Spleen (tissue), 7 donors: ENCODE data around the gene ENPP1.

ENCODE experiments used
- POLR2A ChIP-seq, 3 donors: fragments of 450-650 bp; IDR thresholded peaks; one replicate each; pipeline ENCODE4 v1.5.1; 2017; ENCODE audit warnings: antibody characterized with exemption in 3 of 3, mild to moderate bottlenecking in 1 of 3
- TF ChIP-seq, protein P1 (sequence below), 11 experiments: fragments of 200-600 bp in 7 of 11; fragments of 450-650 bp in 4 of 11; sonication (generic) in 4 of 11; IDR thresholded peaks in 8 of 11; conservative IDR thresholded peaks in 3 of 11; 1 replicate in 7 of 11; 2 replicates in 4 of 11; pipeline versions ENCODE4 v1.4.0 to v1.8.0; 2016 to 2021; ENCODE audit warnings: antibody characterized with exemption in 11 of 11, inconsistent platforms in 4 of 11, mild to moderate bottlenecking in 1 of 11
- donor health status: DM: no; HTN: no; CAD: no; lungs with moderate emphysema.
- donor health status: DM: no; HTN: no; CAD: no.
- donor health status: DM: no; HTN: no; CAD: no.

DNA sequence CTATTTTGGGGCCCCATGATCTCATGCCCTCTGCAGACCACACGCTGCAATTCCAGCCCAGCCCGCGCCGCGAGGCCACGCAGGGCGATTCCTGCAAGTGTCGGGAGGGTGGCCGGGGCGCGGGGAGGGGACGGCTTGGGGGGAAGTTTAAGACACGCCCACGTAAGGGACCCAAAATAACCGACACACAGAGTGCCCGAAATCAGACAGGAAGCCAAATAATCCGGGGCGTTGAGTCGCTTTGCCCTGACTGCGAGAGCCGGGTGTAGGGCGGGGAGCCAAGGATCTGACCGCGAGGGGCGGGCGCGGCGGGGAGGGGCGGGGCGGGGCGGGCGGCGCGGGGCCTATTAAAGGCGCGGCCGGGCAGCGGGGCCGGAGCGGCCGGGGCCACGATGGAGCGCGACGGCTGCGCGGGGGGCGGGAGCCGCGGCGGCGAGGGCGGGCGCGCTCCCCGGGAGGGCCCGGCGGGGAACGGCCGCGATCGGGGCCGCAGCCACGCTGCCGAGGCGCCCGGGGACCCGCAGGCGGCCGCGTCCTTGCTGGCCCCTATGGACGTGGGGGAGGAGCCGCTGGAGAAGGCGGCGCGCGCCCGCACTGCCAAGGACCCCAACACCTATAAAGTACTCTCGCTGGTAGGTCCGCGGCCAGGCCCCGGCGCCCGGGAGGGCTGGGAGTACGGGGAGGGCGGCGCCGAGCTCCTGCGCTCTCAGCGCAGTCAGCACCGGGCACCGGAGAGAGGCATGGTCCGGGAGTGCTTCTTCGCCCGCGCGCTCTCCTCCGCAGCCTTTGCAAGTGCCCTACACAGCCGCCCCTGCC, at the start of gene ENPP1:
- TF ChIP-seq, protein P1, sequence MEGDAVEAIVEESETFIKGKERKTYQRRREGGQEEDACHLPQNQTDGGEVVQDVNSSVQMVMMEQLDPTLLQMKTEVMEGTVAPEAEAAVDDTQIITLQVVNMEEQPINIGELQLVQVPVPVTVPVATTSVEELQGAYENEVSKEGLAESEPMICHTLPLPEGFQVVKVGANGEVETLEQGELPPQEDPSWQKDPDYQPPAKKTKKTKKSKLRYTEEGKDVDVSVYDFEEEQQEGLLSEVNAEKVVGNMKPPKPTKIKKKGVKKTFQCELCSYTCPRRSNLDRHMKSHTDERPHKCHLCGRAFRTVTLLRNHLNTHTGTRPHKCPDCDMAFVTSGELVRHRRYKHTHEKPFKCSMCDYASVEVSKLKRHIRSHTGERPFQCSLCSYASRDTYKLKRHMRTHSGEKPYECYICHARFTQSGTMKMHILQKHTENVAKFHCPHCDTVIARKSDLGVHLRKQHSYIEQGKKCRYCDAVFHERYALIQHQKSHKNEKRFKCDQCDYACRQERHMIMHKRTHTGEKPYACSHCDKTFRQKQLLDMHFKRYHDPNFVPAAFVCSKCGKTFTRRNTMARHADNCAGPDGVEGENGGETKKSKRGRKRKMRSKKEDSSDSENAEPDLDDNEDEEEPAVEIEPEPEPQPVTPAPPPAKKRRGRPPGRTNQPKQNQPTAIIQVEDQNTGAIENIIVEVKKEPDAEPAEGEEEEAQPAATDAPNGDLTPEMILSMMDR (IDR thresholded peaks at IDR 0.05 in 8 of 11, conservative IDR thresholded peaks at IDR 0.05 in 3 of 11) = peak in 5 of 11 experiments; percentile 16 to 34 (median 23)
- no peak for TF ChIP-seq POLR2A (IDR thresholded peaks at IDR 0.05)
